OCI-M1 (cell line): ENCODE measurements around the gene TCF7L1.
A peak's percentile ranks its signal among the peaks of the same experiment; 100 is the strongest.
"Not testable (repeated sequence)": the region's sequence is repeated elsewhere in the genome, so short reads cannot be mapped to it uniquely, and the experiment has no call there.

ENCODE experiments used
- DNase-seq: peaks from one replicate; lab custom pipeline; 2025; lab: John Stamatoyannopoulos, UW

TCF7L1 gene

DNA sequence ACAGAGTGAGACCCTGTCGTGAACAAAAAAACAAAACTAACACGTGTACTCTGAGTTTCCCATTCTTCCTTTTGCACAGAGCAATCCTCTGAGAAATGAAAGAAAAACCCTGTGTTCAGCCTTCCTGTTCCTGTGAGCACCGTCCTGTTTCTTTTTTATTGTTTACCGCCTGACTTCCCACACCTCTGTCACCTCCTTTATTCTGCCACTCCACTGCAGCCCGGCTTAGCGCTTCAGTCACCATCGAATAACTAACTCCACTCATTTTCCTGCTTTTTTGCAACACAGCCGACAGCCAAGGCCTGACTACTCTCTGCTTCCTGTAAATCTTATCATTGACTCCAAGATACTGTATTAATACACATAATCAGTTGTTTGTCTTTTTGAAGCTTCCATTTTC lies 153.7 kb downstream of the TCF7L1 start:
- no peak for DNase-seq

GRCh38 chr2:85287721-85288120 lies 154.5 kb downstream of the TCF7L1 start:
- DNase-seq, result no peak

- DNase-seq, result no peak
Observed at GRCh38 chr2:85288244-85288725, 155.1 kb downstream of the TCF7L1 start.

- peak; percentile 83 for DNase-seq
Observed at GRCh38 chr2:85291425-85292023, 158.3 kb downstream of the TCF7L1 start.

- no peak for DNase-seq
Observed at GRCh38 chr2:85302121-85302520, 168.9 kb downstream of the TCF7L1 start.

DNA sequence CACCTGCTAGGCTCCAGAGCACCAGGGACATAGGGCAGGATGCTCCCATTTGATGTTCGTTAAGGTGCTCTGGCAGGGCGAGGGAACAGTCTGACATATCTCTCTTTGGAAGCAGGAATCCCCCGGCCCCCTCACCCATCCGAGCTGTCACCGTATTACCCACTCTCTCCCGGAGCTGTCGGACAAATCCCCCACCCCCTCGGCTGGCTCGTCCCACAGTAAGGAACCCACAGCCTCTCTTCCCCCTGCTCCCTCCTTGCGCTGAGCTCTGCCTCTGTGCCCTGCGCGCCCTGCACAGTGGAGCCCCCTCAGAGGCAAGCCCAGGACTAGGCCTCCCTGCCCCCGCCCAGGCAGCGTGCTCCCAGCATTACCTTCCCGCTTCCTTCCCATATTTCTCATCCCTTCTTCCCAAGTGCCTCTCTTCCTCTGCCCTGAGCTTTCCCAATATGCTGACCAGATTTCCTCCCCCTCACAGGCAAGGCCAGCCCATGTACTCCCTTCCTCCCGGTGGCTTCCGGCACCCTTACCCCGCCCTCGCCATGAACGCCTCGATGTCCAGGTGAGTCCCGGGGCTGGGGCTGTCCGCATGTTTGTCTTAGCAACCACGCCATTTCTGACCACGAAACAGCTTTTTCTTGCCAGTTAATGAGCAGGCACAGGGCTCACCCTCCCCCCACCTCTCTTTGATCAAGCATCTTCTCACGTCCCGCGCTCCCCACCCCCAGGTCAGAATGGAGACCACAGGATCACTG lies 170.8 kb downstream of the TCF7L1 start:
- DNase-seq, result no peak

DNA sequence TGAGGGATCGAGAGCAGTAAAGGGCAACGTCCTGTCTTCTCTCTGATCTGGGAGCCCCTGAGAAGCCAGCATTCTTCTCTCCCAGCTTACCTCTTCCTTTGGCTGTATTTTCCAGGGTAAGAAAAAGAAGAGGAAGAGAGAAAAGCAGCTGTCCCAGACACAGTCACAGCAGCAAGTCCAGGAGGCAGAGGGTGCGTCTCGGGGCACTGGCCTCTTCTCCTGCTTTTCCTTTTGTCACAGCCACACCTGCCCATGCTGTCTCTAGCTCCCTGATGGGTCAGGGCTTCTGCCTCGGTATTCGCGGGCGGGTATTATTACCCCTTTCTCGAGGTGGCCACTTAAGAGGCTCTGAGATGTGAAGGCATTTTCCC lies 174.3 kb downstream of the TCF7L1 start:
- DNase-seq, result no peak

DNA sequence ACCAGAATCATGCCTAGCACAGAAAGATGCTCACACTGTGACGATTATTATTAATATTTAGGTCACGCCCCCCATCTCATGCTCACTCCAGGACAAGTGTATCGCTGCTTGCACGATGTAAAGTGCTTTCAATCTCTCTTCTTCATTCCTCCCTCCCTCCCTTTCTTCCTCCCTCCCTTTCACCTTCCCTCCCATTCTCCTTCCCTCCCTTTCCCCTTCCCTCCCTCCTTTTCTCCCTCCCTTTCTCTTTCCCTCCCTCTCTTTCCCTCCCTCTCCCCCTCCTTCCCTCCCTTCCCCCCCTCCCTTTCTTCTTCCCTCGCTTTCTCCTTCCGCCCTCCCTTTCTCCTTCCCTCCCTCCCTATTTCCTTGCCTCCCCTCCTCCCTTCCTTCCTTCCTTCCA lies 175.0 kb downstream of the TCF7L1 start:
- no peak for DNase-seq

- no peak for DNase-seq
Observed at GRCh38 chr2:85308896-85309555, 175.8 kb downstream of the TCF7L1 start.

- DNase-seq, result no peak
Observed at GRCh38 chr2:85309699-85310321, 176.6 kb downstream of the TCF7L1 start.

GRCh38 chr2:85310330-85310729 lies 177.1 kb downstream of the TCF7L1 start:
- no peak for DNase-seq

GRCh38 chr2:85312404-85312803 lies 179.2 kb downstream of the TCF7L1 start:
- DNase-seq, result no peak

- DNase-seq, result no peak
Observed at GRCh38 chr2:85314884-85315242, 181.7 kb downstream of the TCF7L1 start.

DNA sequence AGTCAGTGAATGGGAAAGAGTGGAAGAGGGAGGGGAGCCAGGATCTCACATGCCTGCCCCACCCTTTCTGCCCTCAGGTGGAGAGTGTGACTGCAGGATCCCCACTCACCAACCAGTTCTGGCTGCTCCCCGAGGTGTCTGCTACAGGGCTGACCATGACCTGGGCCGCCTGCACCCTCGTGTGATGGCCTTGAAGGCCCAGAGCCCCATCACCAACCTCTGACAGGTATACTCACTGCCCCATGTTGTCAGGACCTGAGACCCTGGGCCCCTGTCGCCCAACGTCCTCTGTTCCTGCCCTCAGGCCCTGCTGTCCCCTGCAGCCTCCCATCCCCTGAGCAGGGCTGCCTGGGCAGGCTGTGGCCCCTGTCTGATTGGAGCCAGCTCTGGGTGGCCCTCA lies 182.7 kb downstream of the TCF7L1 start:
- DNase-seq, result not testable (repeated sequence)

DNA sequence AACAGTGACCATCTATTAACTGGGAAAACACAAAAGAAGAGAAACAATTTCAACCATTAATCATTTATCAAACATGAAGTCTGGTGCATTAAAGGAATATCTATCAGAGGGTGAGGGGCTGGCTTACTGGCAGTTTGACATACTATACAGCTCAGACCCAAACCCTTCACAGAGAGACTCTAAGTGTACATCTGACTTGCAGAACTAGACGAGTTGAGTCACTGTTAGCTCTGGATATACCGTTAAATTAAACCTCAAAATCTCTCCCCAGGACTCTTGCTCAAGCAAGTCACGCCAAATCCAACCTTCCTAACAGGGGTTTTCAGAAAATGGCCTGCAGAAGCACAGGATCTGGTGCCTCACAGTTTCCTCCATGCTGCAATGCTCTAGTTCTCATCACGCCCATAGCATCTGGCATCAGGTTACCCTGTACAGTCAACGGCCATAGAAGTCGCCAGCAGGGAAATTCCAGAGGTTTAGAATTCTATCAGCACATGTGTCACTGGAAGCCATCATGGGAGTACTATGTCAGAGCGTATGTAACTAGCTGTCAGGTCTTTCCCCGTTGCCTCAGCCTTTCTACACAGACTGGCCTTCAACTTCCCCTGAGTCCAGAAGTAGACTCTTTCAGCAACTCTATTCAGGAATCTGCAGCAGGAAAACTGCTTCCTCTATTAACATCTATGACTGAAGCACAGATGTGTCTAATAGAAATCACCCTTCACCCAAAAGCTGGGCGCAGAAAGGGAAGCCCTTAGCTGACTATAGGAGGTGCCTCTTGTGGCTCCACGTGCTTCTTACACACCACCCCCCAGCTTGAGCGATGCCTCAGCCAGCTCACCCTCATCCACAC lies 185.3 kb downstream of the TCF7L1 start:
- no peak for DNase-seq

DNA sequence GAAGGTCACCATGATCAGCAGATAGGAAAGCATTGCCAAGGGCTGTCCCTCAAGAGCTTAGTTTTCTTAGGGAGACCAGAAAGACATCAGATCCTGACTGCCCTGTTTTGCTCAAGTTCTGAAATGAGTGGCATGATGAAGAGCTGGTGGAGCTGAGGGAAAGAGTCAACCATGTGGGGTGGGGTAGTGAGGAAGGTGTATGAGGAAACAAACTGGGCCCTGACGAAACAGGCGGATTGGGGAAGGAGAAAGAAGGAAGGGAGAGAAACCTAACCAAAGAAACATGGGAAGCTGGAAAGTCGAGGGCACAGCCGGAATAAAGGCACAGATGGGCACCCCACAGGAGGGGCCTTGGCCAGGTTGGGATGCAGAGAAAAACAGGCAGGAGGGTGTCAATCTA lies 186.6 kb downstream of the TCF7L1 start:
- DNase-seq, result no peak

GRCh38 chr2:85323351-85323987 lies 190.3 kb downstream of the TCF7L1 start:
- no peak for DNase-seq

GRCh38 chr2:85323988-85324367 lies 190.8 kb downstream of the TCF7L1 start:
- not testable (repeated sequence) for DNase-seq

DNA sequence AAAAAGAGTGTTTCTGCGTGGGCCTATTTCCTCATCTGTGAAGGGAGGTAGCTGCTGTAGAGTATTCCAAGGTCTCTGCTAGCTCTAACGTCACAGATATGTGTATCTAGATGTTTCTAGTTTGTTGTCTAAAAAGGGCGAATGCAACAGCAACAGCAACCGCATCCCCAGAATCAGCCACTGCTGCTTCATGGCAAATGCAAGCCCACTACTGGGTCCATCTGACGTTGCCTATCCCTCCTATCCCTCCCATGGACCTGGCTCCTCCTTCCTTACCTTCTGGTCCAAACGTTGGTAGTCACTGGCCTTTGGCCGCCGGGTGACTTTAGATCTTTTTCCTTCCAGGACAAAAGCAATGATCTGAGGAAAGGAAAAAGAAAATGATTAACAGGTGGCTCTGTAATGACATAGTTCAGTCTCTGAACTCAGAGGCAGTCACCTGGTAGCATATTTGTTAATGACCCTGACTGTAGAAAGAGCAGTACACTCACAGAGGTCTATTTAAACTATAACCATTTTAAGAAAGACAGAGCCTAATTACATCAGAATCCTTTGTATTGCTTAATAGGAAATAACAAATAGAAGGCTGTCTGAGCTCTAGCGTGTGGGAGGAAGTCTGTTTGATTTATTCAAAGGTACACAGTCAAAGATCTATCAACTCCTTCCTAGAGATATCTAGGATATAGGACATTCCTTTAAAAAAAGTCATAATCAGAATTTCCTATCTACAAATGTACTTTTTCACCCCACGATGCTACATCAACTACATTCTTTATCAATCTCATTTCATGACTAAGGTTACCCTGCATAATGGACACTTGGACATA lies 191.7 kb downstream of the TCF7L1 start:
- no peak for DNase-seq

GRCh38 chr2:85325466-85325811 lies 192.2 kb downstream of the TCF7L1 start:
- DNase-seq, result no peak
